ENCODE data around the gene DDX31.

Gene DDX31

DNA sequence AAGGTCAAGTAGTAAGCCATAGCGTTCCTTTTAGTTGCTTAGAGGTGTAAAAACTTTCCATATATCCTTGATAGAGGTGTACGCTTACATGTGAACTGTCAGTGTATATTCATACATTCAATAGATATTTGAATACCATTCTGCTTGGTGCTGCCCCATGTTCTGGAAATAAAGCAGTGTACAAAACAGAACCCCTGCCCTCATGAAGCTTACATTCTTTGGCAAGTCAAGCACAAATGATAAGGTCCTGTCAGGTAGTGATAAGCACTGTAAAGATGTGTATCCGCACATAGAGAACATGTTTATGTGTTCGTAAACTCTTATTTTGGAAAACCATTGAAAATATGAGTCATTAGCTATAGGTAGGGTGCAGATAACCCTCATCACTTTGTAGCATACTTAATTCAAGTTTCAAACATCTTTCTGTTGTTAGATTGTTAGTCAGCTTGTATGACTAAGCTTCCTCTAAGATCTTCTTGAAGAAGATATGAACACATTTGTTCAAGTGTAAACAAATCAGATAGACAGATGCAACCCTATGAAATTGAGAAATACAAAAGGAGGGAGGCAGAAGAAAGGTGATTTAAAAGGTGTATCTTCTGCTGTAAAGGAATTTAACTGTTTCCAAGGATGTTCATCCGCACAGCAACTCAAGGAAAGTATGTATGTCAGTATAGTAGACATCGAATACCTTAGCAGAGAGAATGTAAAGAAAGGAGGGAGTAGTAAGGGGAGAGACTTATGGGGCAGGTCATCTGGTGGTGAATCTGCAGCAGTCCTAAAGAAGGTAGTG is 2.0 kb upstream of the DDX31 start:
- DNase-seq = no peak

GRCh38 chr9:132670457-132671391 is 941 bp upstream of the DDX31 start, which contains the start of gene GTF3C4:
TSS of gene GTF3C4 (plus strand) at chr9:132670464. CDS start at chr9:132670599, 135 bp downstream.
- peak; percentile 70 for DNase-seq

- peak; percentile 51 for DNase-seq
Observed at GRCh38 chr9:132669319-132669697, 475 bp downstream of the DDX31 start.

- no peak for DNase-seq
Observed at GRCh38 chr9:132663851-132664250, 5.9 kb downstream of the DDX31 start.

- no peak for DNase-seq
Observed at GRCh38 chr9:132663117-132663516, 6.7 kb downstream of the DDX31 start.

DNA sequence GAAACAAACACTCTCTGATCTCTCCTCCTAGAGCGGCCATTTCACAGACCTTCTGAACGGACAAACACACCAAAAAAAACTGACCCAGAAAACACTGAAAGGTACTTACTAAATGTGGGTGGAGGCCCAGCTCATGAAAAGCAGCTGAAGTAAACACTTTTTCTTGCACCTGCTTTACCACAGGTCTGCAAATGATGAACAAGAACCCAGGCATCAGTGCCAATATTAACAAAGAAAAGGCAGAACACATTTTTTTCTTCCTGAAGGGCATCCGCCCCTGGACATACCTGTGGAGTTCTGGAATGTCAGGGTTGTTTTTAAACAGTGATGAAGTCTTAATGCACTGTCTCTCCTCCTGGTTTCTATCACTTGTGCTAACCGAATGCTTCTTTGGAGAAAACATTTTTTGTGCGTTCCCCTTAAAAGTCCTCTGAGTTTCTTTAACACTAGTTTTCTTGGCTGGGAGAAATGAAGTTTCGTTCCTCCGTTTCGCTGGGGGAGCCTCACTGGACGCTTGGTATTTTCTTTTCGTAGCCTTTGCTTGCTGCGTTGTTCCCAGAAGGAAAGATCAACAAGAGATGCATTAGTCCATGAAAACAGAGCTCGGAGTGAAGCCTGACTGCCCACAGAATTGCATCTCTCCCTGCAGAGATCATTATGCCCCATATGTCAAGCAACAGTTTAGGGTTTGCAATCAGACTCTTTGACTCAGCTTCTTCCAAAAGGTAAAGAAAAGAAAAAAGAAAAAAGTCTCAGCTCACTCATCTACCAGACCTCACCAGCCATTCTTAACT is 7.4 kb downstream of the DDX31 start:
- DNase-seq = no peak

DNA sequence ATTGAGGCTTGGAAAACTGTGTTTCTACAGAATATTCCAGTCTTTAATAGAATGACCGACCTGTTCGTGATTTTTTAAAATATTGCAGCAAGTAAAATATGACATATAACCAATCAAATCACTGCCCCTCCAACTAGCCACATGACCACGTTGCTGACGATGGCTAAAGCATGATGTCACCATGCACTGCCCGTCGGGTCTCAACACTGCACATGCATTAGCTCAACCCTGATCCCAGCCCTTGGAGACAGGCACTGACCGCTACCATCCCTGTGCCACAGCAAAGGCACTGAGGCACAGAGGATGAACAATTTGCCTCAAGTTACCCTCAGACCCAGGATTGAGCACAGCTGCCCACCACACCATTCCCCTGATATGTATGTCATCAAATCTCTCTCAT is 13.5 kb downstream of the DDX31 start:
- DNase-seq = no peak

DNA sequence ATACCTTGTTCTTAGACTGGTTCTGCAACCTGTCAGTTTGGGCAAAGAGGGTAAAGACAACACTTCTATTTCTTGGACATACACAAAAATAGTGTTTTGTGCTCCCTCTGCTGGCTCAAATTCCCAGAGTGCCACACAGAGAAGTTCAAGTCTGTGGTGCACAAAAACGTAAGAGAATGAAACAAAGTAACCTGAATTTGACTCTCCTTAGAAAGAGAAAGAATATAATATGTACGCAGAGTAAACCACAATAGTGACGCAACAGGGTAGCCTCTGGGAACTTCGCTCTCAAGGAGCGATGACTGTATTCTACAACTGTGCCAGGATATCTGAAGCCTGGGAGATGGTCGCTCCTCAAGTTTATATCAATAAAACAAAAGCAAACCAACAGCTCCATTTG is 18.5 kb downstream of the DDX31 start:
- DNase-seq = no peak

DNA sequence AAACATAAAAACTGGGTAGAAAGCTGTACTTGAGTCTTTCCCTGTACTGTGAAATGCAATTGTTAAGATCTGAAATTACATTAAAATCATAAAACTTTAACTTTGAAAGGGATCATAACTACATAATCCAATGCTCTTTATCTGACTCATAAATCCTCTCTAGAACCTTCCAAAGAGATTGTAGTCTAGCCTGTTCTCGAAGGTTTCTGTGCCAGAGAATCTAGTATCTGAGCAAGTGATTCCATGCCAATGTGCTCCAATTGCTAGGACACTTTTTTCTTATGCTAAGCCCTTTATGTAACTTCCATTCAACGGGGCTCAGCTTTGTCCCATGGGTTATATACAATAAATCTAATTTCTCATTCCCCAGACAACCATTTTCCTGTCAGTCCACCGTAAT is 21.1 kb downstream of the DDX31 start:
- no peak for DNase-seq

DNA sequence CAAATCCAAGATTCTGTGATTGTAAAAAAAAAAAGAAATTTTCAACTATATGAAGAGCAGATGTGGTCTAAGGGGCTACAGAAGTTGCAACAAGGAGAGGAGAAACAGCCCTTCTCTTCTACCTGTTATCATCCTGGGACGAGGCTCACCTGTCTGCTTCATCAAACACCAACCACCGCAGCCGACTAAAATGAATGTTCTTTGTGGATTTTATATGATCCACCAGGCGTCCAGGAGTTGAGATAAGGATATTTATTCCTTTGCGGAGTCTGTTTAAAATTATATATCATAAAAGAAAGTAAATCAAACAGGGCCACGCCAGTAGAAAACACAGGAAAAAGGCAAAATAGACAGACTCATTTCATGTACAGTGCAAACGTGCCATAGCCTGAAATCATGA is 21.5 kb downstream of the DDX31 start:
- no peak for DNase-seq

DNA sequence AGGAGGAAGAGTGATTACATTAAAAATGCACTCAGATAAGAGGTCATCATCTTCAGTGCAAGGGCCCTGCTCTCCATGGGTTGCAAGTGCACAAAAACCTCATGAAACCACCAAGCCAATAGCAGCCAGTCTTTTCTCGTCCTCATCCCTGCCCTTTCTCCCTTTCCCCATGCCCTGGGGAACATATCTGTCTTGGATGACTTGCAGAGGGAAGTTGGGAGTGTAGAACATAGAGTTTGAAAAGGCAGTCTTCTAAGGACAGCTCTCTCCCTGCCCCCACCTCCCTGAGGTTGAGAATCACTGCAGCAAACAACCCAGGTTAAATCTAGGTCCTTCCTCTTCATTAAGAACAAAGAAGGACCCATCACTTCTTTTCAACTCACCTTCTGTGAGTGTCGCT is 22.0 kb downstream of the DDX31 start:
- DNase-seq = no peak

GRCh38 chr9:132647355-132647754 is 22.4 kb downstream of the DDX31 start:
- no peak for DNase-seq

- no peak for DNase-seq
Observed at GRCh38 chr9:132646726-132647125, 23.1 kb downstream of the DDX31 start.

DNA sequence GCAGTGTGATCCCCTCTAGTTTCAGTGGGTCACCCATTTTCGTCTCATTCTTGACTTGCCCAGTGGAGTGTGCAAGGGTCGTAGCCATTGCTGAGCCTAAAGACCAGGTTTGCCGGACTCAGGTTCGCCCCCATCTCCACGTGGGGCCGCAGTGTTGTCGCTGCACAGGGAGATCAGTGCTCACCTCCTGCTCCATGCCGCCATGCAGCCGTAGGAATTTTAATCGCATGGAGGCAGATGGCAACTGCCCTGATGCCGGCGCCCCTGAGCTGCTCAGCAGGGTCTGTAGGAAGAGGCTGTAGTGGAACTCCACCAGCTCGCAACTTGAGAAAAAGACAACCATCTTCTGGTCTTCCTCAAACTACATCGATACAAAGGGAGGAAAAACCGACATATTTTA is 24.1 kb downstream of the DDX31 start:
- no peak for DNase-seq

DNA sequence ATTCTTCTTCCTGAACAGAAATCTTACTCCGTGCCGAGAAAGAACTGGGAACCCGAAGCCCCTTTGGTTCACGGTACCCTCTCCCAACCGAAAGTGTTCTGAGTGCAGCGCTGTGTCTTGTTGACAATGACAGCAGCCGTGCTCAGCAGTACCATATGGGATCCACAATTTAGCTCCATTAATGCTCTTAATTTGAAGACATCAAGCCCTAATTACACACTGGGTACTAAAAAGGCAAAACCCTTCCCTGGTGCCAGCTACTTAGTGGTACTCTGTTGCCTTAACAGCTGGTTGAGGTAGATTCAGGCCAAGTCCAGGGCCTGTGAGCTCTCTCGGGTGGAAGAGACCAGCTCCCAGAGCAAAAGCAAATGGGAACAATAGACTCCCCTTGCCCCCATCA is 24.5 kb downstream of the DDX31 start:
- no peak for DNase-seq

- DNase-seq = no peak
Observed at GRCh38 chr9:132644251-132644650, 25.5 kb downstream of the DDX31 start.

- no peak for DNase-seq
Observed at GRCh38 chr9:132641216-132641615, 28.6 kb downstream of the DDX31 start.

DNA sequence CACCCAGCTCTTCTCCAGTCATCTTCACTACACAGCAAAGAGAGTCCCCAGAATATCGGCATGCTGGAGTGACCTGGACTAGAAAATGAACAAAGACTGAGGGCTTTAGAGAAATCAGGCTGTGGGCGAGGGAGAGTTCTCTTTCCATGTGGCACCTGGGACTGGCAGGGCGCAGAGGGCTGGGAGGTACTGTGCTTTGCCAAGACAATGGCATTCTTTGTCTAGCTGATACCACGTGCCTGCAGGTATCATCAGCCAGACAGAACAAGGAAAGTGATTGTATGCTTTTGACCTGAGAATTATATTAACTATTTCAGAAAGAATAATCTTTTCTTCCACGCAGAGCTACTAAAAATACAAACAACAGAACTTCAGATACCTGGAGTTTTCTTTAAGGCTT is 30.5 kb downstream of the DDX31 start:
- DNase-seq = no peak

DNA sequence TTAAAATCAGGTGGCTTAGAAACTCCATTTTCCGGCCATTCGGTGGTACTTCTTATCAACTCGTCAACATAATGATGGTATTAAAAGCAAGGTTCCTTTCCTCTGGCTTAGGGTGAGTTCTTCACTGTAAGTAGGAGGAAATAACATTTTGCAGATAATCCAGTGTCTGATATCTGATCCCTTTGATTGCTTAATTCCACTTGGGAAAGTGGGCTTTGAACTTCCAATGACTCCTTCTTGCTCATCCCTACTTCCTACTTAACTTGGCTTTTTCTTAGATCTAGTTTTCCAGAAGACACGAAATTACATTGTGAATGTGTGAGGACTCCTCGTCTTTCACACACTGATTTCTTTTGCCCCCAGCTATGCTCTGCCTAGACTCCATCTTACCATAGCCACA is 31.5 kb downstream of the DDX31 start:
- DNase-seq = no peak

- DNase-seq = no peak
Observed at GRCh38 chr9:132637801-132638200, 32.0 kb downstream of the DDX31 start.

GRCh38 chr9:132637351-132637750 is 32.4 kb downstream of the DDX31 start:
- DNase-seq = no peak

DNA sequence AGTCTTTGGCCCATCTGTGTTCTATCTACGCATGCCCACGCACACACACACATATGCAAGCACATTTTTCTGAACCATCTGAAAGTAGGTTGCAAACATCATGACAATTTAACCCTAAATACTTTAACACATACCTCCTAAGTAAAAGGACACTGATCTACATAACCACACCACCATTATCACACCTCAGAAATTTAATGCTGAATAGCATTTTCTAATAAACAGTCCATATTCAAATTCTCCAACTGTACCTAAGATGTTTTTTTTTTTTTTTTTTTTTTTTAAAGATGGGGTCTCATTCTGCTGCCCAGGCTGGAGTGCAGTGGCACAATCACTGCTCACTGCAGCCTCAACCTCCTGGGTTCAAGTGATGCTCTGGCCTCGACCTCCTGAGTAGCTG is 35.5 kb downstream of the DDX31 start:
- no peak for DNase-seq

- DNase-seq = no peak
Observed at GRCh38 chr9:132632413-132633129, 37.2 kb downstream of the DDX31 start.
